Mesothelial cell of epicardium (in vitro differentiated cells): ENCODE measurements around the gene MYL10. TPM values are rescaled to one million over a fixed set of nuclear protein-coding genes. Genes with fewer than 3 reads are reported as not detected.

ENCODE experiments used
- DNase-seq, 2 experiments: peaks; one replicate each; pipeline ENCODE4 v3.0.0; 2021; ENCODE audit warnings: low spot score in 2 of 2; ENCODE audit not compliant: unreplicated experiment in 2 of 2
- H3K27ac Mint-ChIP-seq: 2 replicates; pipeline ENCODE4 v1.8.0; 2021; ENCODE audit warnings: mixed read lengths
- H3K27me3 Mint-ChIP-seq: 2 replicates; pipeline ENCODE4 v1.8.0; 2021; ENCODE audit warnings: low read depth, mixed read lengths
- H3K36me3 Mint-ChIP-seq: 2 replicates; pipeline ENCODE4 v1.8.0; 2021; ENCODE audit warnings: mixed read lengths
- H3K4me1 Mint-ChIP-seq: 2 replicates; pipeline ENCODE4 v1.8.0; 2021; ENCODE audit warnings: mixed read lengths
- H3K4me3 Mint-ChIP-seq: 2 replicates; pipeline ENCODE4 v1.8.0; 2021; ENCODE audit warnings: mild to moderate bottlenecking, moderate library complexity, mixed read lengths
- H3K9me3 Mint-ChIP-seq: 2 replicates; pipeline ENCODE4 v1.8.0; 2021; ENCODE audit warnings: mixed read lengths
- total RNA-seq: library from RNA; stranded (reverse); gene quantifications from 3 replicates; pipeline ENCODE4 v1.2.1, GENCODE V29; 2021
- TF ChIP-seq, protein P1 (sequence below): fragments of 200-600 bp; sonication (generic); IDR thresholded peaks from one replicate; pipeline ENCODE4 v1.5.0; 2021; ENCODE audit warnings: antibody characterized with exemption; ENCODE audit not compliant: unreplicated experiment

MYL10 gene
- total RNA-seq, 1 donor from 2014 or later: not detected

- no peak overlapping the region for H3K4me3 Mint-ChIP-seq
- peaks cover 8% of the 10 kb centered on the region for H3K27me3 Mint-ChIP-seq
- DNase-seq: peak in 1 of 2 experiments; percentile 26
- TF ChIP-seq, protein P1, sequence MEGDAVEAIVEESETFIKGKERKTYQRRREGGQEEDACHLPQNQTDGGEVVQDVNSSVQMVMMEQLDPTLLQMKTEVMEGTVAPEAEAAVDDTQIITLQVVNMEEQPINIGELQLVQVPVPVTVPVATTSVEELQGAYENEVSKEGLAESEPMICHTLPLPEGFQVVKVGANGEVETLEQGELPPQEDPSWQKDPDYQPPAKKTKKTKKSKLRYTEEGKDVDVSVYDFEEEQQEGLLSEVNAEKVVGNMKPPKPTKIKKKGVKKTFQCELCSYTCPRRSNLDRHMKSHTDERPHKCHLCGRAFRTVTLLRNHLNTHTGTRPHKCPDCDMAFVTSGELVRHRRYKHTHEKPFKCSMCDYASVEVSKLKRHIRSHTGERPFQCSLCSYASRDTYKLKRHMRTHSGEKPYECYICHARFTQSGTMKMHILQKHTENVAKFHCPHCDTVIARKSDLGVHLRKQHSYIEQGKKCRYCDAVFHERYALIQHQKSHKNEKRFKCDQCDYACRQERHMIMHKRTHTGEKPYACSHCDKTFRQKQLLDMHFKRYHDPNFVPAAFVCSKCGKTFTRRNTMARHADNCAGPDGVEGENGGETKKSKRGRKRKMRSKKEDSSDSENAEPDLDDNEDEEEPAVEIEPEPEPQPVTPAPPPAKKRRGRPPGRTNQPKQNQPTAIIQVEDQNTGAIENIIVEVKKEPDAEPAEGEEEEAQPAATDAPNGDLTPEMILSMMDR: no peak
- H3K4me1 Mint-ChIP-seq: peaks cover 26% of the 10 kb centered on the region
- H3K27ac Mint-ChIP-seq: no peak overlapping the region
- H3K9me3 Mint-ChIP-seq: peaks cover 9% of the 10 kb centered on the region
- H3K36me3 Mint-ChIP-seq: no peaks in the 10 kb centered on the region
Observed at GRCh38 chr7:101582971-101583370, 46.1 kb downstream of the MYL10 start.

DNA sequence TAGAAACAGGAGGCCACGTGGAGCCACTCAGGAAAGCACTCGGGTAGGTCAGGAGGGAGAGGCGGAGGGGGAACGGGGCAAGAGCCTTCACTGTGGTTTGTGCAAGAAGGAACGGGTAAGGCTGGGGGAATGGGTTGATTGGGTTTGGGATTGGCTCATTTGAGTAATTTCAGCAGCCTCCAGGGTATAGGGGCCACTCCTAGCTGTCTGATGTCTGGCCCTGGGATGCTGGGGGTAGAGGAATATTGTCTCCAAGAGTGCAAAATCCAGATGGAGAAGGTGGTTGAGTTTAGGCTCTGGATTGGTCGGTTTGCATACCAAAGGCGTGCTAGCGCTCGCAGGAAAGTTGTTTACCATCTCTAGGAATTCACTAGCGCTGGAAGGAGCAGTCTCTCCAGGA, 47.2 kb downstream of the MYL10 start:
- TF ChIP-seq, protein P1: no peak
- H3K27ac Mint-ChIP-seq: no peak overlapping the region
- peaks cover 17% of the 10 kb centered on the region for H3K4me1 Mint-ChIP-seq
- H3K36me3 Mint-ChIP-seq: no peaks in the 10 kb centered on the region
- peaks cover 4% of the 10 kb centered on the region for H3K27me3 Mint-ChIP-seq
- no peak for DNase-seq
- H3K9me3 Mint-ChIP-seq: peaks cover 9% of the 10 kb centered on the region
- no peak overlapping the region for H3K4me3 Mint-ChIP-seq

GRCh38 chr7:101580596-101580995, 48.5 kb downstream of the MYL10 start:
- Mint-ChIP-seq H3K27me3 (peaks cover 4% of the 10 kb centered on the region), H3K36me3 (no peaks in the 10 kb centered on the region), H3K9me3 (peaks cover 12% of the 10 kb centered on the region), H3K27ac (no peak overlapping the region), H3K4me3 (no peak overlapping the region), H3K4me1 (peaks cover 9% of the 10 kb centered on the region)
- no peak for DNase-seq
- TF ChIP-seq, protein P1: no peak

DNA sequence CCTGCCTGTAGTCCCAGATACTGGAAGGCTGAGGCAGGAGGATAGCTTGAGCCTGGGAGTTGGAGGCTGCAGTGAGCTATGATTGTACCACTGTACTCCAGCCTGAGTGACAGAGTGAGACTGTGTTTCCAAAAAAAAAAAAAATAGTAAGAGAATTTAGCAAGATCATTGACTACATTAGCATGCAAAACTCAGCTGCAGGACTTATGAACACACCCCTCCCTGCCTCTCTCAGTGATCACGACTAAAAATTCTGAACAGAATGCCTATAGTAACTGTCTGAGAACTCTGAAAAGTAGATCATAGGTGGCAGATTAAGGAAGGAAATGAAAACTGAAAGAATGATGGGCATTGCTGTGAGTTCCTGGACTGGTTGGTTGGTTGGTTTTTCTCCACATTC, 50.5 kb downstream of the MYL10 start:
- H3K4me3 Mint-ChIP-seq: no peak overlapping the region
- TF ChIP-seq, protein P1: no peak
- H3K27ac Mint-ChIP-seq: no peak overlapping the region
- DNase-seq: no peak
- peaks cover 9% of the 10 kb centered on the region for H3K4me1 Mint-ChIP-seq
- no peaks in the 10 kb centered on the region for H3K36me3 Mint-ChIP-seq
- peaks cover 6% of the 10 kb centered on the region for H3K27me3 Mint-ChIP-seq
- H3K9me3 Mint-ChIP-seq: peaks cover 21% of the 10 kb centered on the region

- H3K27ac Mint-ChIP-seq: no peak overlapping the region
- peaks cover 8% of the 10 kb centered on the region for H3K4me1 Mint-ChIP-seq
- no peak overlapping the region for H3K4me3 Mint-ChIP-seq
- peaks cover 6% of the 10 kb centered on the region for H3K27me3 Mint-ChIP-seq
- H3K36me3 Mint-ChIP-seq: no peaks in the 10 kb centered on the region
- TF ChIP-seq, protein P1: no peak
- peaks cover 21% of the 10 kb centered on the region for H3K9me3 Mint-ChIP-seq
- peak in 1 of 2 experiments; percentile 2 for DNase-seq
Observed at GRCh38 chr7:101576998-101577397, 52.1 kb downstream of the MYL10 start.

DNA sequence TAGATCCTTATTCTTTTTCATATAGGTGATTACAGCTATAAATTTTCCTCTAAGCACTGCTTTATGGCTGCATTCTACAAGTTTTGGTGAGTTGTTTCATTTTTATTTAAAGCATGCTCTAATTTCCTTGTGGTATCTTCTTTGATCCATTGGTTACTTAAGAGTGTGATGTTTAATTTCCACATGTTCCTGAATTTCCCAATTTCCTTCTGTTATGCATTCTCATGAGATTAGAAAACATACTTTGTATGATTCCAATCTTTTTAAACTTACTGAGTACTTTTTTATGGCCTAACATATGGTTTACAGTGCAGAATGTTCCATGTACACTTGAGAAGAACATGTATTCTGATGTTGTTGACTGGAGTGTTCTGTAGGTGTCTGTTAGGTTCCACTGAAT, 53.4 kb downstream of the MYL10 start:
- Mint-ChIP-seq H3K4me3 (no peak overlapping the region), H3K36me3 (no peaks in the 10 kb centered on the region), H3K27ac (peak overlapping the region; percentile 82), H3K9me3 (peaks cover 34% of the 10 kb centered on the region), H3K4me1 (peaks cover 7% of the 10 kb centered on the region), H3K27me3 (peaks cover 4% of the 10 kb centered on the region)
- DNase-seq: no peak
- TF ChIP-seq, protein P1: no peak
